ENCODE data around the gene SCPEP1.
A peak's percentile ranks its signal among the peaks of the same experiment; 100 is the strongest.
"Not testable (repeated sequence)": the region's sequence is repeated elsewhere in the genome, so short reads cannot be mapped to it uniquely, and the experiment has no call there.

The SCPEP1 gene

GRCh38 chr17:56965241-56965640, 12.7 kb upstream of the SCPEP1 start:
- DNase-seq (ENCODE audit: low read depth), result not testable (repeated sequence)

- DNase-seq (ENCODE audit: low read depth), result not testable (repeated sequence)
Observed at GRCh38 chr17:56965681-56966080, 12.2 kb upstream of the SCPEP1 start.

GRCh38 chr17:56966338-56966737, 11.6 kb upstream of the SCPEP1 start:
- DNase-seq (ENCODE audit: low read depth), result no peak

GRCh38 chr17:56970974-56971373, 7.0 kb upstream of the SCPEP1 start:
- no peak for DNase-seq (ENCODE audit: low read depth)

GRCh38 chr17:56972111-56972730, 5.7 kb upstream of the SCPEP1 start:
- no peak for DNase-seq (ENCODE audit: low read depth)

GRCh38 chr17:56973520-56973919, 4.4 kb upstream of the SCPEP1 start:
- peak; percentile 53 for DNase-seq (ENCODE audit: low read depth)

- DNase-seq (ENCODE audit: low read depth), result no peak
Observed at GRCh38 chr17:56974055-56974454, 3.9 kb upstream of the SCPEP1 start.

- DNase-seq (ENCODE audit: low read depth), result no peak
Observed at GRCh38 chr17:56975656-56976055, 2.3 kb upstream of the SCPEP1 start.

- no peak for DNase-seq (ENCODE audit: low read depth)
Observed at GRCh38 chr17:56976941-56977608, 856 bp upstream of the SCPEP1 start.

GRCh38 chr17:56978441-56979090, 635 bp downstream of the SCPEP1 start:
- no peak for DNase-seq (ENCODE audit: low read depth)

GRCh38 chr17:56979091-56979480, 1.2 kb downstream of the SCPEP1 start:
- no peak for DNase-seq (ENCODE audit: low read depth)

- not testable (repeated sequence) for DNase-seq (ENCODE audit: low read depth)
Observed at GRCh38 chr17:56980526-56980925, 2.6 kb downstream of the SCPEP1 start.

GRCh38 chr17:56982312-56982711, 4.4 kb downstream of the SCPEP1 start:
- no peak for DNase-seq (ENCODE audit: low read depth)

- DNase-seq (ENCODE audit: low read depth), result no peak
Observed at GRCh38 chr17:56983366-56983765, 5.4 kb downstream of the SCPEP1 start.

- DNase-seq (ENCODE audit: low read depth), result no peak
Observed at GRCh38 chr17:56985371-56986162, 7.6 kb downstream of the SCPEP1 start.

- no peak for DNase-seq (ENCODE audit: low read depth)
Observed at GRCh38 chr17:56987283-56987834, 9.4 kb downstream of the SCPEP1 start.

- no peak for DNase-seq (ENCODE audit: low read depth)
Observed at GRCh38 chr17:56988901-56989572, 11.1 kb downstream of the SCPEP1 start.

GRCh38 chr17:56992364-56992763, 14.4 kb downstream of the SCPEP1 start:
- DNase-seq (ENCODE audit: low read depth), result no peak

- DNase-seq (ENCODE audit: low read depth), result no peak
Observed at GRCh38 chr17:56994009-56994792, 16.3 kb downstream of the SCPEP1 start.

GRCh38 chr17:56995766-56996165, 17.8 kb downstream of the SCPEP1 start:
- DNase-seq (ENCODE audit: low read depth), result no peak

- no peak for DNase-seq (ENCODE audit: low read depth)
Observed at GRCh38 chr17:56997313-56997712, 19.4 kb downstream of the SCPEP1 start.
